Fibroblast of villous mesenchyme (primary cell): Measurements from ENCODE around the gene LILRA1. TPM values are rescaled to one million over a fixed set of nuclear protein-coding genes. Genes with fewer than 3 reads are reported as not detected.

Source experiments
- DNase-seq: peaks from one replicate; pipeline ENCODE4 v3.0.0-alpha.2; 2010; ENCODE audit warnings: low read depth
- H3K4me3 ChIP-seq: 2 replicates; pipeline ENCODE4 v1.5.1; 2011; ENCODE audit warnings: low read depth, mild to moderate bottlenecking, low read length
- small RNA-seq: library from RNA; depleted of rRNA; stranded (forward); fragments of <200 nt; gene quantifications from one replicate; pipeline ENCODE3, GENCODE V24; 2012
- total RNA-seq: library from RNA; depleted of rRNA; stranded (reverse); fragments of >200 nt; gene quantifications from 2 replicates; pipeline ENCODE4 v1.2.3, GENCODE V29; 2012
- TF ChIP-seq, protein P1 (sequence below): IDR thresholded peaks from 2 replicates; pipeline ENCODE4 v1.5.1; 2012; ENCODE audit warnings: low read depth, mild to moderate bottlenecking, low read length; ENCODE audit not compliant: insufficient read depth

The LILRA1 gene
- total RNA-seq, 1 donor: not detected

DNA sequence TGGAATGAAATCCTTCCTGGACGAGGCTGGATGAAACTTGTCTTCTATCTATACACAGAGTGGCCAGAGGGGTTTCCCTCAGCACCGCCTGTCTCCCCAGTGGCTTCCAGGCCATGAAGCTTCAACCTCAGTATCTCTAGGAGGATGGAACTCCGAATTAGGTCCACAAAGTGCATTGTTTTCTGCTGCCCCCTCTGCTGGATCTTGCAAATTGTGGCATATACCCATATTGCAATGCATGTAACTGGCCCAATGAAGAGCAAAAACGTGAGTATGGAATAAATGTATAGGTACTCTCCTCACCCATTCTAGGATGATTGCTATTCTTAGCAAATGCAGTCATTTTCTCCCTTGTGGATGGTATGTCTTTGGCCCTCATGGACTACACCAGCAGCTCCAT, 54.7 kb downstream of the LILRA1 start:
- TF ChIP-seq, protein P1, sequence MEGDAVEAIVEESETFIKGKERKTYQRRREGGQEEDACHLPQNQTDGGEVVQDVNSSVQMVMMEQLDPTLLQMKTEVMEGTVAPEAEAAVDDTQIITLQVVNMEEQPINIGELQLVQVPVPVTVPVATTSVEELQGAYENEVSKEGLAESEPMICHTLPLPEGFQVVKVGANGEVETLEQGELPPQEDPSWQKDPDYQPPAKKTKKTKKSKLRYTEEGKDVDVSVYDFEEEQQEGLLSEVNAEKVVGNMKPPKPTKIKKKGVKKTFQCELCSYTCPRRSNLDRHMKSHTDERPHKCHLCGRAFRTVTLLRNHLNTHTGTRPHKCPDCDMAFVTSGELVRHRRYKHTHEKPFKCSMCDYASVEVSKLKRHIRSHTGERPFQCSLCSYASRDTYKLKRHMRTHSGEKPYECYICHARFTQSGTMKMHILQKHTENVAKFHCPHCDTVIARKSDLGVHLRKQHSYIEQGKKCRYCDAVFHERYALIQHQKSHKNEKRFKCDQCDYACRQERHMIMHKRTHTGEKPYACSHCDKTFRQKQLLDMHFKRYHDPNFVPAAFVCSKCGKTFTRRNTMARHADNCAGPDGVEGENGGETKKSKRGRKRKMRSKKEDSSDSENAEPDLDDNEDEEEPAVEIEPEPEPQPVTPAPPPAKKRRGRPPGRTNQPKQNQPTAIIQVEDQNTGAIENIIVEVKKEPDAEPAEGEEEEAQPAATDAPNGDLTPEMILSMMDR: no peak
- DNase-seq: no peak
- H3K4me3 ChIP-seq: no peak overlapping the region

DNA sequence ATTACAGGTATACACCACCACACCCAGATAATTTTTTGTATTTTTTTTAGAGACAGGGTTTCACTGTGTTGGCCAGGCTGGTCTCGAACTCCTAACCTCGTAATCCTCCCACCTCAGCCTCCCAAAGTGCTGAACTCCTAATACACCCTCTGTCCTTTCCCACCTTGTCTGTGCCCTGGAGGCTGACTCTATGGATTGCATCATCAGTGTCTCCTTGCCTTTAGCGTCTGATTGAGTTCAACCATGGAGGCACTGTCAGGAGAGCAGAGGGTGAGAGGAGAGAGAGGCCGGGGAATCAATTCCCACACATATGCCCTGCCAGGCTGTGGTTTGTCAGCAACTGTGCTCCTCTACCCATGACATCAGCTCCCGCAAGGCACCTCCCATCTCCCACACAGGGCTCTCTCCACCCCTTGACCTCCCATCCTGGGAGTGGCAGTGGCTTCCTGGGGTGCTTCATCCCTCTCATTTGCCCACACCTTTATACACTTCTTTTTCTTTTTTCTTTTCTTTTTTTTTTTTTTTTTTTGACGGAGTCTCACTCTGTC, 56.8 kb downstream of the LILRA1 start:
- TF ChIP-seq, protein P1: no peak
- no peak for DNase-seq
- no peak overlapping the region for H3K4me3 ChIP-seq

Small RNA genes lying within 50 kb of the gene (small RNA-seq; reads per million reads assigned to genes)
- gene AC245036.2: not detected
- gene AC245036.3: not detected
- gene MIR8061: not detected

Other genes with a start within 250 kb of the LILRA1 start
- gene LAIR1, start 228.7 kb upstream of the LILRA1 start, total RNA-seq: under 0.01 TPM in 1 of 2 replicates, not detected in the other
- gene TTYH1, start 178.2 kb upstream of the LILRA1 start, total RNA-seq: not detected in 2 replicates
- gene LENG8, start 144.4 kb upstream of the LILRA1 start, total RNA-seq: 39.7 and 40.6 TPM in 2 replicates
- gene LENG9, start 129.9 kb upstream of the LILRA1 start, total RNA-seq: 5.2 and 7.1 TPM in 2 replicates
- 12.5 and 29.0 TPM in 2 replicates for gene CDC42EP5, start 120.3 kb upstream of the LILRA1 start, total RNA-seq
- gene LAIR2, start 90.8 kb upstream of the LILRA1 start, total RNA-seq: not detected in 2 replicates
- gene LILRA2, start 19.8 kb upstream of the LILRA1 start, total RNA-seq: not detected in 2 replicates
- not detected in 2 replicates for gene LILRB1, start 36.9 kb downstream of the LILRA1 start, total RNA-seq
- not detected in 2 replicates for gene LILRB4, start 69.4 kb downstream of the LILRA1 start, total RNA-seq
- not detected in 2 replicates for gene KIR3DL3, start 130.8 kb downstream of the LILRA1 start, total RNA-seq
- not detected in 2 replicates for gene KIR2DL3, start 144.9 kb downstream of the LILRA1 start, total RNA-seq
- gene KIR2DL1, start 176.2 kb downstream of the LILRA1 start, total RNA-seq: not detected in 2 replicates
- not detected in 2 replicates for gene KIR2DL4, start 210.0 kb downstream of the LILRA1 start, total RNA-seq
- not detected in 2 replicates for gene KIR3DL1, start 222.8 kb downstream of the LILRA1 start, total RNA-seq
- gene KIR2DS4, start 239.0 kb downstream of the LILRA1 start, total RNA-seq: not detected in 2 replicates